ENCODE results near the gene SLC17A7.
"Not testable (repeated sequence)": the region's sequence is repeated elsewhere in the genome, so short reads cannot be mapped to it uniquely, and the experiment has no call there.

The SLC17A7 gene

DNA sequence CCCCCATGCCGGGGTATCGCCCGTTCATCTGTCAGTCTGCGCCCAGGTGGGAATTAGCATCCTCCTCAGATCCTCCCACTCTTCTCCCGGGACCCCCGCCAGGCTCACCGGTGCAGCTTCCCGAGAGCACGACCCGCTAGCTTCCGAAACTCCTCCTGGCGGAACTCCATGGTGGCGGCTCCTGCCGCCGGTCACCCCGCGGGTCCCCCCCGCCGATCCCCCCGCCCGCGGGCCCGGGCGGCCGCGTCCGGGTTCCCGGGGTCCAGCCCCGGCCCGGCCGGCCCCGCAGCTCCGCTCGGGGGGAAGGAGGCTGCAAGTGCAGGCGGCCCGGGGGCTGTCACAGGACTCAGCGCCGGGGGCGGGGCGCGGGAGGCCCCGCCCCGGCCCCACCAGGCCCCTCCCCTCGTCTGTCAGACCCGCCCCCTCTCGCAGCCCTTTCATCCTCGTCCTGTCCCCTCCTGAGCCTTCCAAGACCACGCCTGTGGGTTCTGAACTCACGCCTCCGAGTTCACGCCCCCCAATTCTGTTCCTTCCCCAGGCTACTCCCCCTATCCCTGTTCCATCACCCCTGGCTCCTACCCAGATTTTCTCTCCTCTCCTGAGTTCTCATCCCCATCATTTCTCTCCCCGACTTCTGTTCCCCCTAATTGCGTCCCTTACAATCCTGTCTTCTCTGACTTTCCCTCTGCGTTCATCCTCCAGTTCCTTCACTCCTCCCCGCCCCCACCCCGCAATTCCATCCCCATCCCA, at the start of gene SLC17A7:
Gene SLC17A7 (minus strand): TSS at position 318 of the 750 bp plus-strand sequence. CDS start 148 bp downstream, at position 170.
- DNase-seq, result no peak

DNA sequence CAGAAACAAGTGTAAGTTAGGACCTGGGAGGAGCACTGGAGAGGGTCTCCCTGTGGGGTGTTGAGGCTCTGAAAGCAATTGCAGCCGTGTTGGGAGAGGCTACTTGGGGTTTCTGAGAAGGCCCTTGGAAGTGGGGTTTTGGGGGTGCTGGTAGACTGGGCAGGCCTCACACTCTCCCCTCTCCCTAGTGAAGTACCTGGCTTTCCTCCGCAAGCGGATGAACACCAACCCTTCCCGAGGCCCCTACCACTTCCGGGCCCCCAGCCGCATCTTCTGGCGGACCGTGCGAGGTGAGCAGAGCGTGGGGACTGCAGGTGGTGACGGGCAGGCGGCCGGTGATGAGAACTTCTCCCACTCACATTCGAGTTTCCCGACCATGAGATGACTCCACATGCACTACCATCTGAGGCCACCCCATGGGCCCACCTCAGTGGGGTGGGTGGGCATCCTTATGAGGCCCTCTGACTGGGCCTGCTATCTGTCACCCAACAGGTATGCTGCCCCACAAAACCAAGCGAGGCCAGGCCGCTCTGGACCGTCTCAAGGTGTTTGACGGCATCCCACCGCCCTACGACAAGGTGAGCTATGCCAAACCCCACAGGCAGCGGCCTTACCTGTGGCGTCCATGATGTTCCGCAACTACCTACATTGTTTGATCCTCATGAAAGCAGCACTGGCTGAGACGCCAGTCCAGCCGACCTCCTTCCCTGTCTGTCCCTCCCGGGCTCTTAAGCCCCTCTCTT, 49.1 kb upstream of the SLC17A7 start:
- DNase-seq, result no peak

DNA sequence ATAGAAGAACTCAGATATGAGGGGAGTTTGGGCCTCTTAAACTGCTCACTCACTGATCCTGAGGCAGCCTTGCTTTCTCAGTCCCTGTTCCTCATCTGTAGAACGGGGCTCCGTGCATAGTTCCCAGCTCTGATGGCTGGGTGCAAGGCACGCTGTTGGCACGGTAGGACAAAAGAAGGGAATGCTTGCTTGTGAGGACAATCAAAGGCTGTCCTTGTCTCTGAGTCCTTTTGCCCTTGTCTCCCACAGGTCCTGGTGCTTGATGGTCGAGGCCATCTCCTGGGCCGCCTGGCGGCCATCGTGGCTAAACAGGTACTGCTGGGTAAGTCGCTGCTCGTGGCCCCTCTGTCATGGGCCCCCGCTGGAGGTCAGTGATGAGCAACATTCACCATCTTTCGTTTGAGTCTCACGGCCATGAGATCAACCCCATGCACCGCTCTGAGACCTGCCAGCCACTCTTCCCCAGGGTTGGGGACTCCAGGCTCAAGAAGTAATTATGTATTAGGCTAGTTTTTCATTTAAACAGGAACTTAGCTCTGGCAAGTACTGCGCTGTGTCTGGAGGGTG, 48.4 kb upstream of the SLC17A7 start:
- DNase-seq, result no peak

DNA sequence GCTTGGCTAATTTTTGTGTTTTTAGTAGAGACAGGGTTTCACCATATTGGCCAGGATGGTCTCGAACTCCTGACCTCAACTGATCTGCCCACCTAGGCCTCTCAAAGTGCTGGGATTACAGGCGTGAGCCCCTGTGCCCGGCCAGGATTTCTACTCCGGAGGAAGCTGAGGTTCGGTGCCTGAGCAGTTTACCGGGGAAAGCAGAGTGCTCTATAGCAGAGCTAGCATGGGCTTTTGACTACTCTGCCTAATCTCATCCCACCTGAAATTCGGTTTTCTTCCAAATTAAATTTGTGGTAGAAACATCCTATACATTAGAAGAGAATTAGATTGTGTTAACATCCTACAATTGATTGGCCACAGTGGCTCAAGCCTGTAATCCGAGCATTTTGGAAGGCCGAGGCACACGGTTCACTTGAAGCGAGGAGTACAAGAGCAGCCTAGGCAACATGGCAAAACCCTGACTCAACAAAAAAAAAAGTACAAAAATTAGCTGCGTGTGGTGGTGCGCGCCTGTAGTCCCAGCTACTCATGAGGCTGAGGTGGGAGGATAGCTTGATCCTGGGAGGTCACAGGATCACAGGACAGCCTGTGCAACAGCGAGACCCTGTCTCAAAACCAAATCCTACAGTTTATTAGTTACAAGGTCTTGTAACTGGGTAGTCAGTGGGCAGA, 47.7 kb upstream of the SLC17A7 start:
- DNase-seq, result no peak

DNA sequence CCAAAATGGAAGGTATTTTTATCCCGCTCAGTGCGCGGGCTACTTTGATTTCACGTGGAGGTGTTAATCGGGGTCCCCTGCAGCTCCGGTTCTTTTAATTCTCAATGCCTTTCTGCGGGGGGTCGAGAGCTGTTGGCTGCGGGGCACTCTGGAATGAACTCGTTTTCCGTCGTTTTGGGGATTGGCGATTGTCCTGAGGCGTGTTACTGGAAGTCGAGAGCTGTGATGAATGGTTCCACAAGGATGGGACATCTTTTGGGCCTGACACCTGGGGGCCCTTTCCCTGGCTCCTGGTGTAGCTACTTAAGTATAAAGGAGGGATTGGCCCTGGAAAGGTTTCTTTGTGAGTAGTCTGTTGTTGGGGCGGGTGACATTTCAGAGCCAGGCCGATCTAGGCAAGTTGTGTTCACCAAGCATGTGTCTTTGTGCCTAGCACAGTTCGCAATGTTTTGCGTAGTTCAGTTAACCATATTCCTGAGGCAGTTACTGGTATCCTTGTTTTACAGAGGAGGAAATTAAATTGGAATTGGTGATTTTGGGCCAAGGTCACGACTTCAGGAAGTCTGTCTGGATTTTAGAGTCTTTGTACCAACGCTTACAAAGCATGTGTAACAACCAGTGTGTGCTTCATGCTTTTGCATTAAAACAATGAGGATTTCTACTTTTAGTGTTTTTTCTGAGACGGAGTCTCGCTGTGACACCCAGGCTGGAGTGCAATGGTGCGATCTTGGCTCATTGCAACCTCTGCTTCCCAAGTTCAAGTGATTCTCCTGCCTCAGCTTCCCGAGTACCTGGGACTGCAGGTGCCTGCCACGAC, 46.9 kb upstream of the SLC17A7 start:
- DNase-seq, result no peak

DNA sequence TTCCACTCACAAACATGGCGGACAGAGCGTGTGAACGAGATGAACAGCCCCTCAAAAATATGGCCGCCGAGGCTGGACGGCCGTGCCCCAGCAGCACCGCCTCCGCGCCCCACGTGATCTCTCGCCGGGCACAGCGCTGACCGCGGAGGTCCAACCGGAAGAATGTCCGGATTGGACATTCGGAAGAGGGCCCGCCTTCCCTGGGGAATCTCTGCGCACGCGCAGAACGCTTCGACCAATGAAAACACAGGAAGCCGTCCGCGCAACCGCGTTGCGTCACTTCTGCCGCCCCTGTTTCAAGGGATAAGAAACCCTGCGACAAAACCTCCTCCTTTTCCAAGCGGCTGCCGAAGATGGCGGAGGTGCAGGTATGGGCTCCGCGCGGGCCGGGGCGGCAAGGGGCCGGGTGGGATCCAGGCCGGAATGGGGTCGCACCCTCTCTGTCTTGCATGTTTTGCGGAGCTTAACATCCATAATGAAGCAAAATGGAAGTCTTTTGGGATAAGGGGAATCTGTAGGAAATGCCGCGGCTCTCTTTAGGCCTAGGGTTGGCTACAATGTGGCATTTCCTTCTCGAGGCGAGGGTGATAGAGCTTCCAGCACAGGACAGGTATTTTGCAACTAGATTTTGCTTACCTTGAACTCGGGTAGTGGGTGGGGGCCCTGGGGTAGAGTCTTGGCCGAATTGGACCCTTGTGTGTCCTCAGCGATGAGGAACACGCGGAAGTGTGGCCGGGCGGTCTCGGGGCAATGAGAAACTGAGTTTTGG, 46.1 kb upstream of the SLC17A7 start, which contains the start of gene RPL13A:
Gene RPL13A (plus strand): TSS at position 332 of the 769 bp plus-strand sequence. CDS start 22 bp downstream, at position 354.
- peak; percentile 89 for DNase-seq

DNA sequence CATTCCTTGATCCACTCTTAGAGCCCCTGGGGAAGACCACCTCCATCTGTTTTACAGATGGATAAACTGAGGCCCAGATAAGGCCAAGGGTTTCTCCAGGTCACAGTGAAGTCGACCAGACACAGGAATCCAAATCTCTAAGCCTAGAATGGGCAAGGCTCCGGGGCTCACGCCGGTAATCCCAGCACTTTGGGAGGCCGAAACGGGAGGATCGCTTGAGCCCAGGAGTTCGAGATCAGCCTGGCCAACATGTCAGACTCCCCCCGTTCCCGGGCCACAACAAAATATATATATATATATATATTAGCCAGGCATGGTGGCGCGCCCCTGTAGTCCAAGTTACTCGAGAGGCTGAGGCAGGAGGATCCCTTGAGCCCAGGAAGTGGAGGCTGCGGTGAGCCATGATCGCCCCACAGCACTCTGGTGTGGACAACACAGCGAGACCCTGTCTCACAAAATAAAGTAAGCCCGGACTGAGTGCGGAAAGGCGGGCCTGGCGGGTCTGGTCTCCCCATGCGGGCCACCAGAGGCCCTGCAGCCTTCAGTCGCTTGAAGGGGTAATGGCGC, 45.5 kb upstream of the SLC17A7 start:
- DNase-seq, result no peak

DNA sequence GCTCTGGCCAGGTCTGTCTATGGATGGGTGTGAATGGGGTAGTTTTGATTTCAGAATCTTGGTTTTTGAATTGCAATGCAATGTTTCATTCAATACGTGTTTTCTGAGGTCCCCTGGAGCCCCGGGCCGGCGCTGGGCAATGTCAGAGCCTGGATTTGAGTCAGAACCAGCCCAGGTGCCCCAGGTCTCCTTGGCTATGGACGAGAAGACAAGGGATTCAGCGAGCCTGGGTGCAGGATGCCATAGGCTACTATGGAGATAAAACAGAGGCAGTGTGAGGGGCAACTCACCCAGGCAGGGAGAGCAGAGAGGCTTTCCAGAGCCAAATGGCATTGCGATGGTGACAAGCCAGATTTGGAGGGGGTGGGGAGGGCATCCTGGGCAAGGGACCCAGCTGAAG, 44.9 kb upstream of the SLC17A7 start:
- no peak for DNase-seq

DNA sequence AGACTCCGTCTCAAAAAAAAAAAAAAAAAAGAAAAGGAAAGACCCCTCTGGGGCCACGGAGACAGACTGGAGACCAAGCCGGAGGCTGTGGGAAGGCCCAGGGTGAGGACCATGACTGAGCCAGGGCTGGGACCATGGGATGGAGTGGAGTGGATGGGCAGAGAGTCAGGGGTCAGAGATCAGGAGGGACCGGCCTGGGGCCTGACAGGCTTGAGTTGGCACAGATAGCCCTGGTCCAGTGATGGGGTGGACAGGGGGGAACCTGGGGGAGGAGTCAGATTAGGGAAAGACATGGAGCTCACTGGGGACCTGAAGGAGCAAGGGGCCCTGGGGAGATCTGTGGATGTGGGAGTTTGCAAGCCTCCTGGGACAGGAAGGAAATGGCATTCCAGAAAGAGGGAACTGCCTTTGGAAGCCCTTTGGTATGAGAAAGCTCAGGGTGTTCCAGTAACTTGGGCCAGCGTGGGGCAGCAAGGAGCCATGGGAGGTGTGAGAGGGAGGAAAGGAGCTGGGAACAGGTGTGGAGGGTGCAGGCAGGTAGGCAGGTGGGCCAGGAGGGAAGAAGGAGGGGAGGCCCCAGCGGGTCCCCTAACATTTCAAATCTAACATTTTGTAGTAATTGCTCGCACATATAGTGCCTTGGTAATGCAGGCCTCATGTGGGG, 39.8 kb upstream of the SLC17A7 start:
- no peak for DNase-seq

DNA sequence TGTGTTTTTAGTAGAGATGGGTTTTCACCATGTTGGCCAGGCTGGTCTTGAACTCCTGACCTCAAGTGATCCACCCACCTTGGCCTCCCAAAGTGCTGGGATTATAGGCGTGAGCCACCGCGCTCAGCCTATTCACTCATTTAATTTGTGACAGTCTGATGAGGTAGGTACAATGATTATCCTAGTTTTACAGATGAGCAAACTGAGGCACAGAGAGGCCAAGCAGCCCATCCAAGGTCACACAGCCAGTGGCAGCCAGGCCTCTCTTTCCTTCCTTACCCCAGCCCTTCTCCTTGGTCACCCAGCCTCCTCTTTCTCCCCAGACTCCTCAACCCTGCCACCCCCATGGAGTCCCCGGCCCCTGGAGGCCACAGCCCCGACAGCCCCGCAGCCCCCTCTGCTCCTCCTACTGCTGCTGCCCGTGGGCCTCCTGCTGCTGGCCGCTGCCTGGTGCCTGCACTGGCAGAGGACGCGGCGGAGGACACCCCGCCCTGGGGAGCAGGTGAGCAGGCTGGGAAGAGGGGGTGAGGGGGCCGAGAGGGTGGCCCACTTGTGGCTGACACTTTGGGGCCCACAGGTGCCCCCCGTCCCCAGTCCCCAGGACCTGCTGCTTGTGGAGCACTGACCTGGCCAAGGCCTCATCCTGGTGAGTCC, 38.8 kb upstream of the SLC17A7 start:
- DNase-seq, result no peak

DNA sequence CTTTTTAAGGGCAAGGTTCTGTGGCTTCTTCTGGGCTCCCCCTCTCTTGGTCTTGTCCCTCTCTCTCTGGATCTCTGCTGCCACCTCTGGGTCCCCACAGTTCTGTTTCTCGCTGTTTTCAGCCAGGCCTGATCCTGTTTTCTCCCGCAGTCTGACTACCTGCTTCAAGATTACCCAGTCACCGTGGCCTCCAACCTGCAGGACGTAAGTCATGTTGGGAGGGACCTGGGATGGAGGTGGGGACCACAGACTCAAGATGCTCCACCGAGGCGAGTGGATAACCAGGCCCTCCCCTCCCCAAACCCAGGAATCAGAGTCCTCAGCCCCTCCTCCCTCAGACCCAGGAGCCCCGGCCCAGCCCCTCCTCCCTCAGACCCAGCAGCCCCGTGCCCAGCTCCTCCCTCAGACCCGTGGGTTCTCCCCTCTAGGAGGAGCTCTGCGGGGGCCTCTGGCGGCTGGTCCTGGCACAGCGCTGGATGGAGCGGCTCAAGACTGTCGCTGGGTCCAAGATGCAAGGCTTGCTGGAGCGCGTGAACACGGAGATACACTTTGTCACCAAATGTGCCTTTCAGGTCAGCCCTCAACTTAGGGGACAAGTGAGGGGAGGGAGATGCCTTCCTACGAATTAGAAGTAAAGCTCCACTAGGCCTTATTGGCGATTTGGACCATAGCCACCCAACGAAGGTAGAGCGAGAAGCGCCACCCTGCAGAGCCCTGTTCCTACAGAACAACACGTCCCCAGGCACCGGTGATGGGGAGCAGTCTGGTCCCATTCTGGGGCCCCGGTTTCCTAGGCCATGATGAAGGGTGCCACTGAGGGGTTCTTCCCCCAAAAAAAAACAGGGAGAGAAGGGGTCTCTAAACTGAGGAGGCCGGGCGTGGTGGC, 34.9 kb upstream of the SLC17A7 start:
- DNase-seq, result no peak

DNA sequence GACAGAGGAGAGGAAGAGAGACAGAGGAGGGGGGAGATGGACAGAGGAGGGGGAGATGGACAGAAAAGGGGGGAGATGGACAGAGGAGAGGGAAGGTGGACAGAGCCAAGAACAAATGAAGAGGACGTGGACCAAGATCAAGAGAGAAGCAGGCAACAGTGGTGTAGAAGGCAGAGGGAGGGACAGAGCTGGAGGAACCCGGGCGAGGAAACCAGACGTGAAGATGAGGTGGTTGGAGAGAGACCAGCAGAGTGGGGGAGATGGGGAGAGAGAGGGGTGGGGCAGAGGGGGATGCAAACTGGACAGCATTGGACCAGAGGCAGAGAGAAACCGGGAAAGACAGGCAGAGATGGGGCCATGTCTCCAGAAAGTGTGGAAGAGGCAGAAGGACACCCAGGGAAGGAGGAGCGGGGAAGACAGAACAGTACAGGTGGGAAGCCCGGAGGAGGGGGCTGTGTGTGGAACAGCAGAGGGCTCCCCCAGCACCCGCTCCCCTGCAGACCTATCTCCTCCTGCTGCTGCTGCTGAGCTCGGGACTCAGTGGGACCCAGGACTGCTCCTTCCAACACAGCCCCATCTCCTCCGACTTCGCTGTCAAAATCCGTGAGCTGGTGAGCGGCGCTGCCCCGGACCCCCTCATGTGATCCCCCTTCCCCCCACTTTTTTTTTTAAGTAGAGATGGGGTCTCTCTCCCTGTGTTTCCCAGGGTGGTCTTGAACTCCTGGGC, 34.0 kb upstream of the SLC17A7 start:
- DNase-seq, result no peak

DNA sequence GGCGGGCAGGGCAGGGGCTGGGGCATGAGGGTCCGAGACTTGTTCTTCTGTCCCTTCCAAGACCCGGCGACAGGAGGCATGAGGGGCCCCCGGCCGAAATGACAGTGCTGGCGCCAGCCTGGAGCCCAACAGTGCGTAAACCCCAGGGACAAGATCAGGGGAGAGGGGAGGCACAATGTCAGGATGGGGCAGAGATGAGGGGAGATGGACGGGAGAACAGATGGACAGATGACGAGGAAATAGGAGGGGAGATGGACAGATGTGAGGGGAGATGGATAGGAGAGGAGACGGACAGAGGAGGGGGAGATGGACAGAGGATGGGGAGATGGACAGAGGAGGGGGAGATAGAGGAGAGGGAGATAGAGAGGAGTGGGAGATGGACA, 33.2 kb upstream of the SLC17A7 start:
- DNase-seq, result no peak

DNA sequence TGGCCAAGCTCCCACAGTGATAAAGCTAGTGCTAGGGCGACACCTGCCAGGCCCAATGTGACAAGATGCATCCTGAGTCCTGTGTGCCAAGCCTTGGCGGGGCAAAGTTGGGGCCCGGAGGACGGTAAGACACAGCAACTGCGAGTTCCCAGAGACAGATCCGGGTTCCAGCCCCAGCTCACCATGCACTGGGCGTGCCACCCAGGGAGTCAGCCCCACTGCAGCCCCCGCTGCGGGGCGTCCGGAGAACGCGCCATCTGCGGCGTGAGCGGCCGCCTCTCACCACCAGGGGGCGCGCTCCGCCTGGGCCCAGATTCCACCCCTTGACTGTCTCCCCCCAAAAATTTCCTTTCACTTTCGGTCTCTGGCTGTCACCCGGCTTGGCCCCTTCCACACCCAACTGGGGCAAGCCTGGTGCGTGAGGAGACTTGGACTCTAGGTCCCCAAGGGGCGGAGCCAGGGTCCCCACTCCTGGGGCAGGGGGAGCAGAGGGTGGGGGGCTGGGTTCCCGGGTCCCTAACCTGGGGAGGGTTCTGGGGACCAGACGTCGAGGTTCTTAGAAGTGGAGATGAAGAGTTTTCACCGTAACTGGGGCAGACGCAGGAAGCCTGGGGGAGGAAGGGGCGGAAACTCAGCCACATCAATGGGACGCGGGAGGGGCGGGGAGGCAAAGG, 32.7 kb upstream of the SLC17A7 start, which contains the start of gene FLT3LG:
Gene FLT3LG (plus strand): TSS at position 348 of the 674 bp plus-strand sequence. CDS start 425 bp downstream, outside the sequence.
- DNase-seq, result no peak

DNA sequence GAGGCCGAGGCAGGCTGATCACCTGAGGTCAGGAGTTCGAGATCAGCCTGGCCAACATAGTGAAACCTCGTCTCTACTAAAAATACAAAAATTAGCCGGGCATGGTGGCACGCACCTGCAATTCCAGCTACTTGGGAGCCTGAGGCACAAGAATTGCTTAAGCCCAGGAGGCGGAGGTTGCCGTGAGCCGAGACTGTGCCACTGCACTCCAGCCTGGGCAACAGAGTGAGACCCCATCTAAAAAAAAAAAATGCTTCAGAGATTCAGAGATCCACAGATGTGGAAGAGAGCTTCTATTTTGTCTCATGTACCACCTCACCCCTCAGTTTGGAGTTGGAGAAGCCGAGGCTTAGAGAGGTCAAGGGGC, 32.2 kb upstream of the SLC17A7 start:
- DNase-seq, result not testable (repeated sequence)

DNA sequence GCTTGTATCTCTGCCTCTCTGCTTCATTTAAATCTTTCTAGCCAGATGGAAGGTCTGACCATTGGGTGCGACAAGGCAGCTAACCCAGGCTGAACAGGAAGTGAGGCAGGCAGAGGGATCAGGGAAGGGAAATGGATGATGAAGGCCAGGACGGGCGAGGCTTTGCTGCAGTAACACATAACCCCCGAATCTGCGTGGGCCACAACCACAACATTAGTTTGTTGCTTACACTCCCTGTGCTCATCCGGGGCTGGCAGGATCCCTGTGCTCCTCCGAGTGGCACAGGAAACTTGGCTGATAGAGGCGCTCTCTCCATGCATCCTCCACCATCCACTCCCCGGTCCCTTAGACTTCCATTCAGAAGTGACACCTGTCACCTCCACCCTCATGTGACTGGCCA, 31.6 kb upstream of the SLC17A7 start:
- no peak for DNase-seq

DNA sequence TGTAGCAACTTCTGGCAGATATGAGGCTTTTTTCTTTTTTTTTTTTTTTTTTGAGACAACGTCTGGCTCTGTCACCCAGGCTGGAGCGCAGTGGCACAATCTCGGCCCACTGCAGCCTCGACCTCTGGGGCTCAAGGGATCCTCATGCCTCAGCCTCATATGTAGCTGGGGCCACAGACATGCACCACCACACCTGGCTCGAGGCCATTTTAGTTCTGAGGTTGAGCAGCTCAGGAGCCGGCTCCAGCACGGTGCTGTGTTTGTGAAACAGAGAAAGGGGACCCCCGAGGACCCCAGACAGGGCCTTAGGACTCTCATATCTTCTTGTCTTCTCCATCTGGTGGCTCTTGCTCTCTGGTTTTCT, 29.3 kb upstream of the SLC17A7 start:
- DNase-seq, result no peak
